ENCODE data around the gene SAMD4A.

The SAMD4A gene

GRCh38 chr14:54570631-54571415, 3.9 kb downstream of the SAMD4A start:
- H3K4me3 ChIP-seq (ENCODE audit: low read length) = no peak overlapping the region
- no peak for TF ChIP-seq CTCF (IDR thresholded peaks at IDR 0.05; ENCODE audit: insufficient read depth, low read depth, low read length, missing control alignments)
- peak; percentile 90 for DNase-seq (ENCODE audit: low read depth)

DNA sequence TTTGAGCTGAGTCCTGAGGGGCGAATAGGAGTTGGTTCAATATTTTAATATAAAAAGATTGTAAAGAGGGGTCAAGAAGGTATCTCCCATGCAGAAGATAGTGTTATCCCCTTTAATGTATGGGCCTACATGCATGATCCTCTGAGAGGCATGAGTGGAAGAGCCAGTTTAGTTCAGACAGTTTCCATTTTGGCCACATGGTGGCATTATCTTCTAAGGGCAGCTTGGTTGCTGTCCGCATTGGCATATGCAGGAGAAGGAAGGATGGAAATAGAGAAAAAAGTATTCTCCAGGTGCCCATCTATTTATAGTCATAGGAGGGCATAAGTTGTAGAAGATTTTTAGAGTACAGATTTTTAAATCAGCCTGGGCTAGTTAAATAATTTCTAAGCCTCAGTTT, 5.4 kb downstream of the SAMD4A start:
- DNase-seq (ENCODE audit: low read depth) = peak; percentile 58
- peak; percentile 64 for TF ChIP-seq CTCF (IDR thresholded peaks at IDR 0.05; ENCODE audit: insufficient read depth, low read depth, low read length, missing control alignments)

DNA sequence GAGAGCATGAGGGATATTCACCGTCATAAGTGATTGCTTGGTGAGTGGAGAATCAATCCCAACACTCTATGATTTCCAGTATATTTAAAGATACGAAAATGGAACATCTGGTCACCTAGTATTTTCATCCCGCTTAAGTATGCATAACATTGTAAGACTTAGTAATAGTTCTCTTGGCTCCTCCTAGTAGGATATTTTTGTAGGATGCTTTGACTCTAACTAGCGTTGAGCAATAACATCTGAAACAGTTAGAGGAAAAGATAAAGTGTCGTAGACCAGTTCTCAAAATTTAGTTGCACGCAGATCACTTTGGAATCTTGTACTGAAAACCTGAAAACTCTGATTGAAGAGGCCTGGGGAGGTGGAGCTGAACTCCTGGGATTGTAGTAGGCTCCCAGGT, 7.6 kb downstream of the SAMD4A start:
- TF ChIP-seq CTCF (IDR thresholded peaks at IDR 0.05; ENCODE audit: insufficient read depth, low read depth, low read length, missing control alignments) = no peak
- no peak overlapping the region for H3K4me3 ChIP-seq (ENCODE audit: low read length)
- DNase-seq (ENCODE audit: low read depth) = no peak

More for the DNA sequence above, 5.4 kb downstream of the SAMD4A start:
- no peak overlapping the region for H3K4me3 ChIP-seq (ENCODE audit: low read length)

- no peak for DNase-seq (ENCODE audit: low read depth)
- TF ChIP-seq CTCF (IDR thresholded peaks at IDR 0.05; ENCODE audit: insufficient read depth, low read depth, low read length, missing control alignments) = no peak
- no peak overlapping the region for H3K4me3 ChIP-seq (ENCODE audit: low read length)
Measured at GRCh38 chr14:54577494-54577893, 10.6 kb downstream of the SAMD4A start.

DNA sequence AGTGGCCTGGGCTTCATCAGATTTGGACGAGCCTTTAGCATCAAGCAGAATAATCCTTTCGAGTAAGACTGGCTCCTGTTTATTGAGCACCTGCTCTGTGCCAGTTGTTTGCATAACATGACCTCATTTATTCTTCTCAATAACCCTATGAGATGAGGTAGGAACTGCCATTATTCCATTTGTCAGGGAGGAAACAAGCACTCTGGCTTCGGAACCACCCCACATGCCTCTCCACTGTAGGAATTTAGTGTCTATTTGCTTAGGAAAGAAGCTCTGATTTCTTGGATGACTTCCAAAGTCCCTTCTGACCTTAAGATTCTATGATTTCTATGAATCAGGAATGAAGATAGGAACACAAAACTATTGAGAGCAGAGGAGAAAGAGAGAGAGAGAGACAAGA, 11.0 kb downstream of the SAMD4A start:
- TF ChIP-seq CTCF (IDR thresholded peaks at IDR 0.05; ENCODE audit: insufficient read depth, low read depth, low read length, missing control alignments) = no peak
- DNase-seq (ENCODE audit: low read depth) = no peak
- H3K4me3 ChIP-seq (ENCODE audit: low read length) = no peak overlapping the region

- TF ChIP-seq CTCF (IDR thresholded peaks at IDR 0.05; ENCODE audit: insufficient read depth, low read depth, low read length, missing control alignments) = no peak
- no peak overlapping the region for H3K4me3 ChIP-seq (ENCODE audit: low read length)
- peak; percentile 60 for DNase-seq (ENCODE audit: low read depth)
Measured at GRCh38 chr14:54579621-54580020, 12.7 kb downstream of the SAMD4A start.

- DNase-seq (ENCODE audit: low read depth) = no peak
- TF ChIP-seq CTCF (IDR thresholded peaks at IDR 0.05; ENCODE audit: insufficient read depth, low read depth, low read length, missing control alignments) = no peak
- H3K4me3 ChIP-seq (ENCODE audit: low read length) = no peak overlapping the region
Measured at GRCh38 chr14:54580933-54581332, 14.0 kb downstream of the SAMD4A start.
